ENCODE measurements around the gene PDIA5. TPM values are rescaled to one million over a fixed set of nuclear protein-coding genes. Genes with fewer than 3 reads are reported as not detected.
A peak's percentile ranks its signal among the peaks of the same experiment; 100 is the strongest.

PDIA5 gene
- total RNA-seq, 6 donors from 2014 or later = 25.1 to 38.8 (median 32.9) TPM

GRCh38 chr3:123042413-123042812, 24.4 kb upstream of the PDIA5 start:
- ATAC-seq (ENCODE audit: low FRiP score in 2 of 2) = no peak

DNA sequence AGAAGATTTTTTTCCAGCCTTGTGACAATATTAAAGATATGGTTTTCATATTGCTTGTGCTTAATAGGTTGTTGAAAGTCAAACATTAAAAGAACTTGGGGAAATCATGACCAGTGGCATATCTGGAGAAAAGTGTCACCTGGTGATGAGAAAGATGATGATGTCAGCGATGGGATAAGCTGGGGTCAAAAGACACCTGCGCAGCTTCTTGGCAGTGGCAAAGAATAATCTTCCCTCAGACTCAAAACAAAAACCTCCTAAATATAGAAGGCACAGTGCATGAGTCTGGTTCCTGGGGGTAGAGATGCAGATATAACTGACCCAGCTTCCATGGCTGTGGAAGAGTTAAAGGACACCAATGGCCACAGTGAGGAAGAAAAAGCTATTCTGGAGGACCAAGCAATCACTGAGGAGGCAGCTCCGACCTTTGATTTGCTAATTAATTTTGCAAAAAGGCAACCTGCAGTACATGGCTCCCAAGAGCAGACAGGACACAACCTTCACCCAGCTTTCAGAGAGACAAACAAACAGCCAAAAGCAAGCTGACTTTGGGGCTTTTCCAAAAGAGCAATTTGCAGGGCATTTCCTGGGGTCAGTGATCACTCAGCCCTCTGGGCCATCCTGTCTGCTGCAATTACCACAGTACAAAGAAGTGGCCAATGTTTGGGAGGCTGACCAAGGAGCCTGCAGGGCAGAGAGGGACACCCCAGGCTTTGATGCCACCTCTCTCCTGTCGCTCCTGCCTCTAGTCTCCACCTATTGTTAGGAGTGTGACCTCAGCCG, 21.7 kb upstream of the PDIA5 start:
- H3K4me3 ChIP-seq = no peak overlapping the region
- H3K9me3 ChIP-seq = no peaks in the 10 kb centered on the region
- H3K4me1 ChIP-seq = peaks cover 10 to 25% (median 12%) of the 10 kb centered on the region in 4 donors
- no peak for DNase-seq
- WGBS, 2 donors = 73 to 81% methylated on average over 5 of the region's 5 CpGs
- H3K27me3 ChIP-seq = no peaks in the 10 kb centered on the region
- ATAC-seq (ENCODE audit: low FRiP score in 2 of 2) = no peak
- no peaks in the 10 kb centered on the region for H3K36me3 ChIP-seq
- no peak overlapping the region for H3K27ac ChIP-seq
- no peak for TF ChIP-seq EP300 (IDR thresholded peaks at IDR 0.05)
- no peak for TF ChIP-seq POLR2A (IDR thresholded peaks at IDR 0.05)
- TF ChIP-seq POLR2AphosphoS5 (IDR thresholded peaks at IDR 0.05) = no peak
- no peak for TF ChIP-seq CTCF (IDR thresholded peaks at IDR 0.05)

More at GRCh38 chr3:123042413-123042812, 24.4 kb upstream of the PDIA5 start:
- peak in 1 of 2 donors; percentile 53 for DNase-seq
- Histone ChIP-seq H3K9me3 (no peaks in the 10 kb centered on the region), H3K4me3 (no peak overlapping the region), H3K27me3 (no peaks in the 10 kb centered on the region), H3K27ac (no peak overlapping the region), H3K4me1 (peaks cover 7 to 19% (median 14%) of the 10 kb centered on the region in 4 donors), H3K36me3 (no peaks in the 10 kb centered on the region)
- TF ChIP-seq POLR2AphosphoS5 (IDR thresholded peaks at IDR 0.05) = no peak
- TF ChIP-seq CTCF (IDR thresholded peaks at IDR 0.05) = no peak
- TF ChIP-seq POLR2A (IDR thresholded peaks at IDR 0.05) = no peak
- no peak for TF ChIP-seq EP300 (IDR thresholded peaks at IDR 0.05)
- WGBS, 2 donors = 78 to 82% methylated on average over 6 of the region's 6 CpGs

GRCh38 chr3:123046262-123047061, 20.4 kb upstream of the PDIA5 start:
- ATAC-seq (ENCODE audit: low FRiP score in 2 of 2) = no peak
- no peak for DNase-seq
- Histone ChIP-seq H3K27ac (no peak overlapping the region), H3K4me1 (peaks cover 10 to 25% (median 12%) of the 10 kb centered on the region in 4 donors), H3K36me3 (no peaks in the 10 kb centered on the region), H3K27me3 (no peaks in the 10 kb centered on the region), H3K4me3 (no peak overlapping the region), H3K9me3 (no peaks in the 10 kb centered on the region)
- 61 to 72% methylated on average over 10 of the region's 10 CpGs for WGBS, 2 donors
- TF ChIP-seq POLR2AphosphoS5 (IDR thresholded peaks at IDR 0.05) = no peak
- no peak for TF ChIP-seq EP300 (IDR thresholded peaks at IDR 0.05)
- TF ChIP-seq CTCF (IDR thresholded peaks at IDR 0.05) = no peak
- no peak for TF ChIP-seq POLR2A (IDR thresholded peaks at IDR 0.05)

DNA sequence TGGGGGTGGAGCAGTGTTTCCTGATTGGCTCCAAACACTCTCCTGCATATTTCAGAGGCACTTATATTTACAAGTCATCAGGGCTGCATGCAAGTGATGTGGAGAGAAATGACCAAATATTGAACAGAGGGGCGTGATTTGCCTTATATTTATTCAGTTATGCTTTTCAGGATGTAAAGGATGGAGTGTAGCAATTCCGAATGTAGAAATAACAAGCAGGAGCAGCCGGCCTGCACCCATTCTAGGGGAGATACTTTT, 19.8 kb upstream of the PDIA5 start:
- DNase-seq (no peak), ATAC-seq (ENCODE audit: low FRiP score in 2 of 2) (no peak)
- H3K27me3 ChIP-seq = no peaks in the 10 kb centered on the region
- H3K36me3 ChIP-seq = no peaks in the 10 kb centered on the region
- H3K9me3 ChIP-seq = no peaks in the 10 kb centered on the region
- no peak for TF ChIP-seq POLR2A (IDR thresholded peaks at IDR 0.05)
- TF ChIP-seq POLR2AphosphoS5 (IDR thresholded peaks at IDR 0.05) = no peak
- TF ChIP-seq CTCF (IDR thresholded peaks at IDR 0.05) = no peak
- no peak for TF ChIP-seq EP300 (IDR thresholded peaks at IDR 0.05)
- no peak overlapping the region for H3K4me3 ChIP-seq
- peak overlapping the region in 1 of 4 donors; percentile 60 for H3K27ac ChIP-seq
- H3K4me1 ChIP-seq = peaks cover 9 to 27% (median 12%) of the 10 kb centered on the region in 4 donors
- WGBS, 2 donors = 67 to 77% methylated on average over 3 of the region's 3 CpGs

Data from upper lobe of left lung (tissue), 6 donors.